Loucy (cell line): ENCODE data around the gene ELOVL6.

Experiments used
- EZH2phosphoT487 ChIP-seq: fragments of 200-600 bp; IDR thresholded peaks from 2 replicates; pipeline ENCODE4 v1.6.1; 2018; ENCODE audit warnings: antibody characterized with exemption, mild to moderate bottlenecking, moderate library complexity, borderline replicate concordance
- TF ChIP-seq, protein P1 (sequence below): fragments of 200-600 bp; sonication (generic); conservative IDR thresholded peaks from 2 replicates; pipeline ENCODE4 v1.5.1; 2014; ENCODE audit warnings: mild to moderate bottlenecking, antibody characterized with exemption, low read length

DNA sequence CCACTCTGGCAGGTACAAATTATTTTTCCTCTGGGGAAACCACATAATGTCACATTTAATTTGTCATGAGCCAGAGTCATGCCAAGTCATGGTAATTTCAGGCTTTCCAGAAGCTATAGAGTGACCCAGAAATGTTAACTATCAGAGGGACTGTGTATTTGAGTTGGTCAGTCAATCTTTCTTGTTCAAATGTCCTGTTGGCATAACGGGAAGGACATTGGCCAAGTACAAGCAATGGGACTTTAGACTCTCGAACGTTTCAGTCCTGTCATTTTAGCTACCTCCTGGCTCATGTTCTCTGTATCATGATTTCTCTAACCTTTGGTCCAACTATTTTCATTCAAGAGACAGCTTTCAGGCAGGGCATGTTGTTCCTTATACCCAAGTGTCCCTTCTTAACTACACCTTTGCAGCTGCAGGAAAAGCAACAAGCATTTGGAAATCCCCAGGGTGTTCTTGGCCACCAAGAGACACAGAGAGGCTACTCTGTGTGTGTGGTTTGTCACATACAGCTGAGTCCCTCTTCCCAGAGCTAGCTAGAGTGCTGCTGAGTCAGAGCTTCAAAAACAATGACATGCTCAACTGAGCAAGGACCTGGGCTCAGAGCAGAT lies 143.2 kb downstream of the ELOVL6 start:
- TF ChIP-seq, protein P1, sequence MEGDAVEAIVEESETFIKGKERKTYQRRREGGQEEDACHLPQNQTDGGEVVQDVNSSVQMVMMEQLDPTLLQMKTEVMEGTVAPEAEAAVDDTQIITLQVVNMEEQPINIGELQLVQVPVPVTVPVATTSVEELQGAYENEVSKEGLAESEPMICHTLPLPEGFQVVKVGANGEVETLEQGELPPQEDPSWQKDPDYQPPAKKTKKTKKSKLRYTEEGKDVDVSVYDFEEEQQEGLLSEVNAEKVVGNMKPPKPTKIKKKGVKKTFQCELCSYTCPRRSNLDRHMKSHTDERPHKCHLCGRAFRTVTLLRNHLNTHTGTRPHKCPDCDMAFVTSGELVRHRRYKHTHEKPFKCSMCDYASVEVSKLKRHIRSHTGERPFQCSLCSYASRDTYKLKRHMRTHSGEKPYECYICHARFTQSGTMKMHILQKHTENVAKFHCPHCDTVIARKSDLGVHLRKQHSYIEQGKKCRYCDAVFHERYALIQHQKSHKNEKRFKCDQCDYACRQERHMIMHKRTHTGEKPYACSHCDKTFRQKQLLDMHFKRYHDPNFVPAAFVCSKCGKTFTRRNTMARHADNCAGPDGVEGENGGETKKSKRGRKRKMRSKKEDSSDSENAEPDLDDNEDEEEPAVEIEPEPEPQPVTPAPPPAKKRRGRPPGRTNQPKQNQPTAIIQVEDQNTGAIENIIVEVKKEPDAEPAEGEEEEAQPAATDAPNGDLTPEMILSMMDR = no peak
- TF ChIP-seq EZH2phosphoT487 = no peak
